ENCODE measurements around the gene SPTLC3.

SPTLC3 gene

DNA sequence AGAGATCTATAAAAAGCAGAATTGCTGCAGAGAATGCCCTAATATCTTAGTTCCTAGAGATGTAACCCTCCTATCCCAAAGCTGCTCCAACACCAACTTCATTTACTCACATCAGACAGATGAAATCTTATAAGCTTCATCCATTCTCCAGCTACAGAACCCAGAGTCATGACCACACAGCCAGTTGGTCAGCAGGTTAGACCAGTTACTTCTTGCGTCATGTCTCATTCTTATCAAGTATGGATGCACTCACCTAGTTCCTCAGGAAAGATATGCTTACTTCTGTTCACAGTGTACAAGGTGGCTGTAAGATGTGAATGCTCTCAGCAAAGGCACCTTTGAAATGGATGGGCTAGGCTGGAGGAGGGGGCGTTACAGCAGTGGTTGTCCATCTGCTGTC is 164.4 kb downstream of the SPTLC3 start:
- Histone ChIP-seq H3K4me2 (ENCODE audit: low read length, poor library complexity, severe bottlenecking) (no peak overlapping the region), H3K14ac (ENCODE audit: low read length in 2 of 2) (no peak overlapping the region), H3K18ac (ENCODE audit: low read depth in 1 of 2, low read length in 2 of 2) (no peak overlapping the region), H3K79me1 (replicated peaks; ENCODE audit: low read length, poor library complexity, severe bottlenecking) (no peaks in the 10 kb centered on the region), H2AFZ (ENCODE audit: low read depth, low read length) (no peak overlapping the region), H3K9me3 (ENCODE audit: control insufficient read depth, low read length) (peaks cover 8% of the 10 kb centered on the region), H3K4ac (ENCODE audit: low read depth in 1 of 2, low read length in 2 of 2) (no peak overlapping the region), H4K91ac (ENCODE audit: low read length) (no peak overlapping the region), H2BK15ac (ENCODE audit: low read depth, poor library complexity, severe bottlenecking) (no peak overlapping the region), H3K27ac (ENCODE audit: low read length, poor library complexity, severe bottlenecking) (no peak overlapping the region), H2BK12ac (ENCODE audit: low read length in 2 of 2) (no peak overlapping the region), H3K23ac (ENCODE audit: low read length in 2 of 2) (no peak overlapping the region), H3K4me3 (ENCODE audit: insufficient read depth in 1 of 2, low read depth in 1 of 2, low read length in 2 of 2) (no peak overlapping the region), H3K27me3 (ENCODE audit: control insufficient read depth in 1 of 2, insufficient read depth in 1 of 2, low read length in 2 of 2) (no peaks in the 10 kb centered on the region), H2BK120ac (ENCODE audit: low read depth, low read length) (no peak overlapping the region), H2AK5ac (ENCODE audit: low read length, severe bottlenecking) (no peak overlapping the region), H3K9ac (ENCODE audit: low read length) (no peak overlapping the region), H3K4me1 (ENCODE audit: control insufficient read depth, insufficient read depth, low read depth, low read length) (no peaks in the 10 kb centered on the region), H2BK5ac (ENCODE audit: low read depth, low read length, poor library complexity, severe bottlenecking) (no peak overlapping the region), H4K8ac (ENCODE audit: low read length) (no peak overlapping the region), H3K36me3 (ENCODE audit: control insufficient read depth in 1 of 2, insufficient read depth in 2 of 2, low read depth in 1 of 2, low read length in 2 of 2) (no peaks in the 10 kb centered on the region)
- WGBS = 73% methylated on average over 2 of the region's 2 CpGs
- DNase-seq = no peak

DNA sequence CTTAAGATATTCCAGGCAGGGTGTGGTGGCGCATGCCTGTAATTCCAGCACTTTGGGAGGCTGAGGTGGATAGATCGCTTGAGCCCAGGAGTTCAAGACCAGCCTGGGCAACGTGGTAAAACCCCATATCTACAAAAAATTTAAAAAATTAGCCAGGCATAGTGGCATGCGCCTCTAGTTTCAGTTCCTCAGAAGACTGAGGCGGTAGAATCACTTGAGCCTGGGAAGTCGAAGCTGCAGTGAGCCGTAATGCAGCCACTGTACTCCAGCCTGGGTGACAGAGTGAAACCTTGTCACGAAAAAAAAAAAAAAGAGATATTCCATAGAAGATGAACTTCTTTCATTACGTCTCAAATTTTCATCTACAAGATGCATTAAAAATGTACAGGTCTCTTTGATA is 165.6 kb downstream of the SPTLC3 start:
- H3K36me3 ChIP-seq (ENCODE audit: control insufficient read depth in 1 of 2, insufficient read depth in 2 of 2, low read depth in 1 of 2, low read length in 2 of 2) = no peaks in the 10 kb centered on the region
- no peak overlapping the region for H2BK12ac ChIP-seq (ENCODE audit: low read length in 2 of 2)
- DNase-seq = no peak
- H3K4me1 ChIP-seq (ENCODE audit: control insufficient read depth, insufficient read depth, low read depth, low read length) = no peaks in the 10 kb centered on the region
- no peak overlapping the region for H3K14ac ChIP-seq (ENCODE audit: low read length in 2 of 2)
- no peak overlapping the region for H3K4me3 ChIP-seq (ENCODE audit: insufficient read depth in 1 of 2, low read depth in 1 of 2, low read length in 2 of 2)
- no peak overlapping the region for H2BK5ac ChIP-seq (ENCODE audit: low read depth, low read length, poor library complexity, severe bottlenecking)
- no peak overlapping the region for H3K4ac ChIP-seq (ENCODE audit: low read depth in 1 of 2, low read length in 2 of 2)
- H3K27ac ChIP-seq (ENCODE audit: low read length, poor library complexity, severe bottlenecking) = no peak overlapping the region
- no peak overlapping the region for H4K8ac ChIP-seq (ENCODE audit: low read length)
- no peaks in the 10 kb centered on the region for H3K79me1 ChIP-seq (replicated peaks; ENCODE audit: low read length, poor library complexity, severe bottlenecking)
- no peak overlapping the region for H2AK5ac ChIP-seq (ENCODE audit: low read length, severe bottlenecking)
- WGBS = 82% methylated on average over 7 of the region's 9 CpGs
- no peak overlapping the region for H3K23ac ChIP-seq (ENCODE audit: low read length in 2 of 2)
- H2BK15ac ChIP-seq (ENCODE audit: low read depth, poor library complexity, severe bottlenecking) = no peak overlapping the region
- H3K4me2 ChIP-seq (ENCODE audit: low read length, poor library complexity, severe bottlenecking) = no peak overlapping the region
- peaks cover 9% of the 10 kb centered on the region for H3K9me3 ChIP-seq (ENCODE audit: control insufficient read depth, low read length)
- H2BK120ac ChIP-seq (ENCODE audit: low read depth, low read length) = no peak overlapping the region
- no peak overlapping the region for H4K91ac ChIP-seq (ENCODE audit: low read length)
- no peak overlapping the region for H3K18ac ChIP-seq (ENCODE audit: low read depth in 1 of 2, low read length in 2 of 2)
- H3K9ac ChIP-seq (ENCODE audit: low read length) = no peak overlapping the region
- no peaks in the 10 kb centered on the region for H3K27me3 ChIP-seq (ENCODE audit: control insufficient read depth in 1 of 2, insufficient read depth in 1 of 2, low read length in 2 of 2)
- H2AFZ ChIP-seq (ENCODE audit: low read depth, low read length) = no peak overlapping the region

DNA sequence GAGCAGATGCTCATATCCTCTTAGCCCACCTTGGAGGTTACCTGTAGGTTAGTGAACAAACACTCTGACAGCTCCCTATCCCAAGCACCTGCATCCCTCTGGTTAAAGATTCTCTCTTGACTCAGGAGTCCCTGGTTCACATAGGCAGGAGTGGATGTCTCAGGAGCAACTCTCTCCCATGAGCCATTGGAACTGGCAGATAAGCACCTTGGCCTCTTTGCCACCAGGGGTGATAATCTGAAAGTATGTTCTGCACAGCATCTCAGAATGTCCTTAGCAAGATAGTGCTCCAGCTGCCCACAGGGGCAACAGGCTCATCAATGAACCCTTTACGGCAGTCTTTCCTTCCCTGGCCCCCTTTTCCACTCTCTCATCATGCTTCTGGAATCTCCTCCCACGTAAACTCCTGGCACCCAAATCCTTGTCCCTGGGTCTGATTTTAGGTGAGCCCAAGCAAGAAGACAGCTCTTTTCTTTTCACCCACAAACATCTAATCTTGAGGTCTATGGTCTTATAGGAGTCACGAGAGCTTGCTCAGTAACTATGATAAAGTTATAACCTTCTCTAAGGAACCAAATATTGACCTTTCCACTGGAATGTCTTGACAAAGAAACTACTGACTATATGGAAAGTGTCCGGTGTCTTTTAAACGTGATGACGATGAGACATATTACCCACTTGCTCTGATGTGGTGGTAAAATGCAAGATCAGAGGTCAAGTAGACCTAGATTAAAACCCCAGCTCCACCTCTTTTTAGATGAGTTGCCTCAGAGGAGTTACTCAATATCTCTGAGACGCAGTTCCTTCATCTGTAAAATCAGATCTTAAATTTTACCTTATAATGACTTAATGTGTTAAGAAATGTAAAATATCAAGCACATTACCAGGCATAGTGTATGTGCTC is 172.5 kb downstream of the SPTLC3 start:
- no peak for DNase-seq
- H3K23ac ChIP-seq (ENCODE audit: low read length in 2 of 2) = no peak overlapping the region
- no peak overlapping the region for H2BK5ac ChIP-seq (ENCODE audit: low read depth, low read length, poor library complexity, severe bottlenecking)
- no peak overlapping the region for H3K18ac ChIP-seq (ENCODE audit: low read depth in 1 of 2, low read length in 2 of 2)
- no peaks in the 10 kb centered on the region for H3K4me1 ChIP-seq (ENCODE audit: control insufficient read depth, insufficient read depth, low read depth, low read length)
- no peak overlapping the region for H3K4ac ChIP-seq (ENCODE audit: low read depth in 1 of 2, low read length in 2 of 2)
- H4K8ac ChIP-seq (ENCODE audit: low read length) = no peak overlapping the region
- H3K27me3 ChIP-seq (ENCODE audit: control insufficient read depth in 1 of 2, insufficient read depth in 1 of 2, low read length in 2 of 2) = no peaks in the 10 kb centered on the region
- no peak overlapping the region for H2BK12ac ChIP-seq (ENCODE audit: low read length in 2 of 2)
- WGBS = 80% methylated on average over 5 of the region's 7 CpGs
- no peaks in the 10 kb centered on the region for H3K36me3 ChIP-seq (ENCODE audit: control insufficient read depth in 1 of 2, insufficient read depth in 2 of 2, low read depth in 1 of 2, low read length in 2 of 2)
- H3K79me1 ChIP-seq (replicated peaks; ENCODE audit: low read length, poor library complexity, severe bottlenecking) = no peaks in the 10 kb centered on the region
- H3K4me3 ChIP-seq (ENCODE audit: insufficient read depth in 1 of 2, low read depth in 1 of 2, low read length in 2 of 2) = no peak overlapping the region
- peaks cover 6% of the 10 kb centered on the region for H3K9me3 ChIP-seq (ENCODE audit: control insufficient read depth, low read length)
- H2BK120ac ChIP-seq (ENCODE audit: low read depth, low read length) = no peak overlapping the region
- no peak overlapping the region for H2BK15ac ChIP-seq (ENCODE audit: low read depth, poor library complexity, severe bottlenecking)
- H3K9ac ChIP-seq (ENCODE audit: low read length) = no peak overlapping the region
- no peak overlapping the region for H2AK5ac ChIP-seq (ENCODE audit: low read length, severe bottlenecking)
- H3K4me2 ChIP-seq (ENCODE audit: low read length, poor library complexity, severe bottlenecking) = no peak overlapping the region
- H2AFZ ChIP-seq (ENCODE audit: low read depth, low read length) = no peak overlapping the region
- H3K27ac ChIP-seq (ENCODE audit: low read length, poor library complexity, severe bottlenecking) = no peak overlapping the region
- no peak overlapping the region for H3K14ac ChIP-seq (ENCODE audit: low read length in 2 of 2)
- H4K91ac ChIP-seq (ENCODE audit: low read length) = no peak overlapping the region

DNA sequence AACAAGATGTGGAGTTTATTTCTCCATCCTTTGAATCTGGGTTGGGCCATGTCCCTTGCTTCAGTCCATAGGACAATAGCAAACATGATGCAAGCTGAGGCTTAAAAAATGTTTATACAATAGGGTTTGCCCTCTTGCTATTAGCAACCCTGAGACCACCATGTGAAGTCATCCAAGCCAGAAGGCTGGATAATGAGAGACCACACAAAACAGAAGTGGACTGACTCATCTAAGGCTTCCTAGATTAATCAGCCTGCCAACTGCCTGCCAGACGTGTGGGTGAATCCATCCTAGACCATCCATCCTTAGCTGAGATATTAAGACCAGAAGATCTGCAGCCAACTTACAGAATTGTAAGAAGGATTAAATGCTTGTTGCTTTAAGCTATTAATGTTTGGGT is 174.2 kb downstream of the SPTLC3 start:
- no peak overlapping the region for H2BK5ac ChIP-seq (ENCODE audit: low read depth, low read length, poor library complexity, severe bottlenecking)
- no peak overlapping the region for H2BK15ac ChIP-seq (ENCODE audit: low read depth, poor library complexity, severe bottlenecking)
- H3K14ac ChIP-seq (ENCODE audit: low read length in 2 of 2) = no peak overlapping the region
- no peak overlapping the region for H2BK12ac ChIP-seq (ENCODE audit: low read length in 2 of 2)
- no peak overlapping the region for H3K27ac ChIP-seq (ENCODE audit: low read length, poor library complexity, severe bottlenecking)
- H3K23ac ChIP-seq (ENCODE audit: low read length in 2 of 2) = no peak overlapping the region
- no peak overlapping the region for H4K91ac ChIP-seq (ENCODE audit: low read length)
- H2AFZ ChIP-seq (ENCODE audit: low read depth, low read length) = no peak overlapping the region
- peaks cover 5% of the 10 kb centered on the region for H3K9me3 ChIP-seq (ENCODE audit: control insufficient read depth, low read length)
- H3K4ac ChIP-seq (ENCODE audit: low read depth in 1 of 2, low read length in 2 of 2) = no peak overlapping the region
- H3K36me3 ChIP-seq (ENCODE audit: control insufficient read depth in 1 of 2, insufficient read depth in 2 of 2, low read depth in 1 of 2, low read length in 2 of 2) = no peaks in the 10 kb centered on the region
- no peaks in the 10 kb centered on the region for H3K4me1 ChIP-seq (ENCODE audit: control insufficient read depth, insufficient read depth, low read depth, low read length)
- no peak overlapping the region for H3K4me3 ChIP-seq (ENCODE audit: insufficient read depth in 1 of 2, low read depth in 1 of 2, low read length in 2 of 2)
- WGBS = 20% methylated on average over 1 of the region's 1 CpG
- no peak overlapping the region for H2BK120ac ChIP-seq (ENCODE audit: low read depth, low read length)
- H3K4me2 ChIP-seq (ENCODE audit: low read length, poor library complexity, severe bottlenecking) = no peak overlapping the region
- no peak overlapping the region for H3K9ac ChIP-seq (ENCODE audit: low read length)
- no peak overlapping the region for H4K8ac ChIP-seq (ENCODE audit: low read length)
- no peak overlapping the region for H3K18ac ChIP-seq (ENCODE audit: low read depth in 1 of 2, low read length in 2 of 2)
- H3K79me1 ChIP-seq (replicated peaks; ENCODE audit: low read length, poor library complexity, severe bottlenecking) = no peaks in the 10 kb centered on the region
- no peak for DNase-seq
- no peak overlapping the region for H2AK5ac ChIP-seq (ENCODE audit: low read length, severe bottlenecking)
- no peaks in the 10 kb centered on the region for H3K27me3 ChIP-seq (ENCODE audit: control insufficient read depth in 1 of 2, insufficient read depth in 1 of 2, low read length in 2 of 2)
